GM23338 (cell line): ENCODE measurements around the gene SETBP1. TPM values are rescaled to one million over a fixed set of nuclear protein-coding genes. Genes with fewer than 3 reads are reported as not detected.
A peak's percentile ranks its signal among the peaks of the same experiment; 100 is the strongest.

Experiments
- ATAC-seq: fragments of 200-7000 bp; cut with Tn5 transposase; 3 replicates; pipeline ENCODE4 v1.9.1; 2020
- DNase-seq: peaks from one replicate; pipeline ENCODE4 v3.0.0-alpha.2; 2015; ENCODE audit warnings: low spot score
- H2AFZ ChIP-seq: fragments of 200-600 bp; sonication (generic); 2 replicates; pipeline ENCODE4 v1.8.0; 2016; ENCODE audit warnings: antibody characterized with exemption, mild to moderate bottlenecking, moderate library complexity
- H3F3A ChIP-seq: fragments of 200-600 bp; sonication (generic); replicated peaks from 2 replicates; pipeline ENCODE4 v1.8.0; 2017; ENCODE audit warnings: antibody characterized with exemption, mixed run types, low read depth
- H3K27ac ChIP-seq: fragments of 200-600 bp; sonication (generic); 2 replicates; pipeline ENCODE4 v1.6.1; 2016; ENCODE audit warnings: low read depth
- H3K27me3 ChIP-seq: fragments of 200-600 bp; sonication (generic); 2 replicates; pipeline ENCODE4 v1.8.0; 2016; ENCODE audit warnings: mild to moderate bottlenecking, mixed run types, moderate library complexity; ENCODE audit not compliant: insufficient read depth
- H3K36me3 ChIP-seq: fragments of 200-600 bp; sonication (generic); 2 replicates; pipeline ENCODE4 v1.8.0; 2016; ENCODE audit warnings: mild to moderate bottlenecking; ENCODE audit not compliant: insufficient read depth
- H3K4me1 ChIP-seq: fragments of 200-600 bp; sonication (generic); 2 replicates; pipeline ENCODE4 v1.8.0; 2016; ENCODE audit warnings: mild to moderate bottlenecking, moderate library complexity; ENCODE audit not compliant: insufficient read depth
- H3K4me2 ChIP-seq: fragments of 200-600 bp; sonication (generic); 2 replicates; pipeline ENCODE4 v1.7.1; 2017; ENCODE audit warnings: mixed run types
- H3K4me3 ChIP-seq: fragments of 200-600 bp; sonication (generic); 2 replicates; pipeline ENCODE4 v1.6.1; 2016; ENCODE audit warnings: mixed run types
- H3K79me2 ChIP-seq: fragments of 200-600 bp; sonication (generic); replicated peaks from 2 replicates; pipeline ENCODE4 v1.8.0; 2017; ENCODE audit warnings: mild to moderate bottlenecking; ENCODE audit not compliant: insufficient read depth
- H3K9me2 ChIP-seq: fragments of 200-600 bp; sonication (generic); 2 replicates; pipeline ENCODE4 v1.8.0; 2017; ENCODE audit not compliant: insufficient read depth
- H4K20me1 ChIP-seq: fragments of 200-600 bp; sonication (generic); replicated peaks from 2 replicates; pipeline ENCODE4 v1.8.0; 2017; ENCODE audit warnings: mild to moderate bottlenecking; ENCODE audit not compliant: insufficient read depth
- H3K27ac Mint-ChIP-seq: 2 replicates; pipeline ENCODE4 v1.8.0; 2020; ENCODE audit warnings: inconsistent platforms, mild to moderate bottlenecking, moderate library complexity, mixed read lengths
- H3K27me3 Mint-ChIP-seq: 3 replicates; pipeline ENCODE4 v1.8.0; 2022; ENCODE audit warnings: low read depth, mild to moderate bottlenecking, moderate library complexity, mixed read lengths, inconsistent platforms; ENCODE audit not compliant: insufficient read depth, poor library complexity
- H3K36me3 Mint-ChIP-seq: 3 replicates; pipeline ENCODE4 v1.8.0; 2021; ENCODE audit warnings: low read depth, mild to moderate bottlenecking, inconsistent platforms, moderate library complexity, mixed read lengths
- H3K4me1 Mint-ChIP-seq: 3 replicates; pipeline ENCODE4 v1.8.0; 2020; ENCODE audit warnings: mild to moderate bottlenecking, inconsistent platforms, mixed read lengths
- H3K4me3 Mint-ChIP-seq: 3 replicates; pipeline ENCODE4 v1.8.0; 2021; ENCODE audit warnings: moderate library complexity, mild to moderate bottlenecking, inconsistent platforms, mixed read lengths
- H3K9me3 Mint-ChIP-seq: 3 replicates; pipeline ENCODE4 v1.8.0; 2020; ENCODE audit warnings: moderate library complexity, mild to moderate bottlenecking, inconsistent platforms, mixed read lengths
- CTCF ChIP-seq, 2 experiments: fragments of 200-600 bp in 1 of 2; sonication (generic) in 1 of 2; conservative IDR thresholded peaks; 2 replicates each; pipeline versions ENCODE4 v1.5.1 to v1.6.1; 2016 to 2017; ENCODE audit warnings: antibody characterized with exemption in 2 of 2, low read depth in 2 of 2, mild to moderate bottlenecking in 2 of 2, moderate library complexity in 1 of 2
- ETS1 ChIP-seq: IDR thresholded peaks from 2 replicates; pipeline ENCODE4 v1.6.1; 2016; ENCODE audit warnings: antibody characterized with exemption
- EZH2 ChIP-seq: fragments of 200-600 bp; sonication (generic); IDR thresholded peaks from one replicate; pipeline ENCODE4 v1.8.0; 2017; ENCODE audit warnings: antibody characterized with exemption, mild to moderate bottlenecking, low read depth; ENCODE audit not compliant: unreplicated experiment
- EZH2phosphoT487 ChIP-seq: fragments of 200-600 bp; sonication (generic); IDR thresholded peaks from one replicate; pipeline ENCODE4 v1.8.1; 2018; ENCODE audit warnings: antibody characterized with exemption; ENCODE audit not compliant: unreplicated experiment
- JUNB ChIP-seq: IDR thresholded peaks from one replicate; pipeline ENCODE4 v1.6.1; 2016; ENCODE audit warnings: antibody characterized with exemption; ENCODE audit not compliant: unreplicated experiment
- NANOG ChIP-seq: IDR thresholded peaks from 2 replicates; pipeline ENCODE4 v1.6.1; 2016; ENCODE audit warnings: antibody characterized with exemption, borderline replicate concordance
- POLR2AphosphoS5 ChIP-seq: IDR thresholded peaks from 2 replicates; pipeline ENCODE4 v1.6.1; 2016; ENCODE audit warnings: antibody characterized with exemption, low read depth
- REST ChIP-seq: IDR thresholded peaks from one replicate; pipeline ENCODE4 v1.6.1; 2018; ENCODE audit warnings: antibody characterized with exemption; ENCODE audit not compliant: unreplicated experiment
- STAT1 ChIP-seq: IDR thresholded peaks from one replicate; pipeline ENCODE4 v1.6.1; 2016; ENCODE audit warnings: antibody characterized with exemption; ENCODE audit not compliant: unreplicated experiment
- ZNF114 ChIP-seq: fragments of 250-450 bp; sonication (Bioruptor Pico); IDR thresholded peaks from 2 replicates; pipeline ENCODE4 v1.5.0; 2020; ENCODE audit warnings: mild to moderate bottlenecking, moderate library complexity
- ZNF331 ChIP-seq: fragments of 250-450 bp; sonication (Bioruptor Pico); IDR thresholded peaks from 2 replicates; pipeline ENCODE4 v1.5.0; 2020; ENCODE audit warnings: low read depth, mild to moderate bottlenecking, moderate library complexity
- ZNF462 ChIP-seq: fragments of 250-450 bp; sonication (Bioruptor Pico); IDR thresholded peaks from 2 replicates; pipeline ENCODE4 v1.5.0; 2020; ENCODE audit warnings: mild to moderate bottlenecking, moderate library complexity
- polyA plus RNA-seq: library from polyadenylated mRNA; unstranded; fragments of >200 nt; fragmentation: Nextera tagmentation; extraction: Ambion mirVana; gene quantifications from 2 replicates; pipeline ENCODE4 v1.2.1, GENCODE V29; 2016
- total RNA-seq: library from RNA; depleted of rRNA; stranded (reverse); fragments of >200 nt; shearing (Covaris generic); gene quantifications from 2 replicates; pipeline ENCODE4 v1.2.3, GENCODE V29; 2014

SETBP1 gene
- total and polyA plus RNA-seq, 2 experiments from 2014 or later: 1.6 to 5.5 TPM

- TF ChIP-seq ETS1 (no peak), ZNF331 (no peak), EZH2 (no peak)
Measured at GRCh38 chr18:44671914-44672313, 8.8 kb upstream of the SETBP1 start (continued).

GRCh38 chr18:44672506-44672905 is 8.2 kb upstream of the SETBP1 start:
- Mint-ChIP-seq H3K27ac (0 out of 2 replicates have a peak overlapping the region, but pooled peaks have one; percentile 26), H3K36me3 (no peaks in the 10 kb centered on the region), H3K9me3 (no peaks in the 10 kb centered on the region), H3K4me1 (peaks cover 13% of the 10 kb centered on the region; the same call in 2 of the 3 replicates), H3K4me3 (no peak overlapping the region), H3K27me3 (no peaks in the 10 kb centered on the region)
- no peak overlapping the region for H2AFZ ChIP-seq
- H3F3A ChIP-seq: no peaks in the 10 kb centered on the region
- no peak overlapping the region for H3K4me3 ChIP-seq
- no peaks in the 10 kb centered on the region for H3K79me2 ChIP-seq
- no peak for ATAC-seq
- no peaks in the 10 kb centered on the region for H3K27me3 ChIP-seq
- H3K4me1 ChIP-seq: no peaks in the 10 kb centered on the region; the same call in 1 of the 2 replicates
- no peaks in the 10 kb centered on the region for H4K20me1 ChIP-seq
- no peaks in the 10 kb centered on the region for H3K36me3 ChIP-seq
- H3K9me2 ChIP-seq: 0 out of 2 replicates have a peak, but pooled peaks cover 3% of the 10 kb centered on the region
- no peak overlapping the region for H3K4me2 ChIP-seq
- no peak for DNase-seq
- H3K27ac ChIP-seq: no peak overlapping the region
- TF ChIP-seq JUNB (no peak), ZNF462 (CRISPR knock-in tag) (no peak), NANOG (no peak), ZNF331 (no peak), STAT1 (no peak), EZH2 (no peak), POLR2AphosphoS5 (no peak), CTCF (conservative IDR thresholded peaks at IDR 0.05; ENCODE audit: low read depth in 2 of 2) (no peak), REST (no peak), ZNF114 (CRISPR knock-in tag) (no peak), EZH2phosphoT487 (no peak)
